IPS-NIHi7 (cell line): Measurements from ENCODE around the gene COL27A1.
A peak's percentile ranks its signal among the peaks of the same experiment; 100 is the strongest.

Experiments
- DNase-seq: peaks from one replicate; pipeline ENCODE4 v3.0.0; 2012; ENCODE audit warnings: mixed read lengths; ENCODE audit errors: extremely low spot score

The COL27A1 gene

DNA sequence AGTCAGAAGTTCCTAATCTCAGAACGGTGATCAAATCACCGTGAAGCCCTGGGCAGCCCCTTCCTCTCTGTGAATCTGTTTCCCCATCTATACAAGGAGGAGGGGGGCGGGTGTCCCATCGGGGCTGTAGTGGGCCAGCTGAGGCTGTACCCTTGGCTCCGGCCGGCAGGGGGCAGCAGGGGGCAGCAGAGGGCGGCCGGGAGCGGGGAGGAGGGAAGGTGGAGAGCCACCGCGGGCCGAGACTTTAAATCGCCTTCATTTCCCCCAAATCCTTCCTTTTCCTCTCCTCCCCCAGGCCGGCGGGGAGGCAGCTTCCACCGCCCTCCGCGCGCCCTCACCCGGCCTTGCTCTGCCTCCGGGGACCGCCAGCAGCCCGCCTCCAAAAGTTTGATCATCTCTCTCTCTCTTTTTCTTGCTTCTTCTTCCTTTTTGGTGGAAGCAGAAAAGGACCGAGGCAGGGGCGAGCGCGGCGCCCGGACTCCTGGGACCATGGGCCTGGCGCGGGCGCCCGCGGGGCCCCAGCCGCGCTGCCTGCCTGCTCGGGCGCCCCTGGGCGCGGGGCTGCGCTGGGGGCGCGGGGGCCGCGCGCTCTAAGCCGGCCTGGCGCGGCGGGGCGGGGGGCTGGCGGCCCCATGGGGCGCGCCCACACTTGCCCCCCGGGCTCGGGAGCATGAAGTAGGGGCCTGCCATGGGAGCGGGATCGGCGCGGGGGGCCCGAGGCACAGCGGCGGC lies at the start of gene COL27A1:
COL27A1 (plus strand) TSS at position 275 of the 732 bp plus-strand sequence; CDS start at position 689, 414 bp downstream.
- DNase-seq, result peak; percentile 90

DNA sequence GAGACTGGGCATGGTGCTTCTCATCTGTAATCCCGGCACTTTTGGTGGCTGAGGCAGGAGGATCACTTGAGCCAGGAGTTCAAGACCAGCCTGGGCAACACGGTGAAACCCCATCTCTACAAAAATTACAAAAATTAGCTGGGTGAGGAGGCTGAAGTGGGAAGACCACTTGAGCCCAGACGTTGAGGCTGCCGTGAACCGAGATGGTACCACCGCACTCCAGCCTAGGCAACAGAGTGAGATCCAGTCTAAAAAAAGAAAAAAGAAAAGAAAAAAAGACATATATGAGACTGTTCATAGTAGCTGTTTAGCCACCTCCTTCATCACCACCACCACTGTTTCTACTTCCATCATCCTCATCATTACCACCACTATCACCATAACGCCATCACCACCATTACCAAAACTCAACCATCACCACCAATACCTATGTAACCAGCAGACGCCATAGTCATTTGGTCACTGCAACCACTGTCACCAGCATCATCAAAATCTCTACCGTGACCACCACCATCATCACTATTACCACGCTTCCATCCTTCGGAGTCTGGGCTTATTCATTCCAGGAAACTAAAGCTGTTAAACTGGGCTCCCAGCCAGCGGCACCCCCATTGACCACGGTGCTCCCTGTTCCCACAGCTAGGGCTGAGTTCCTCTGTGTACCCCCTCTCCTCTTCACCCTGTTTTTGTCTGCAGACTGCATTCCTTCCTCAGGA lies 47.9 kb upstream of the COL27A1 start:
- no peak for DNase-seq

DNA sequence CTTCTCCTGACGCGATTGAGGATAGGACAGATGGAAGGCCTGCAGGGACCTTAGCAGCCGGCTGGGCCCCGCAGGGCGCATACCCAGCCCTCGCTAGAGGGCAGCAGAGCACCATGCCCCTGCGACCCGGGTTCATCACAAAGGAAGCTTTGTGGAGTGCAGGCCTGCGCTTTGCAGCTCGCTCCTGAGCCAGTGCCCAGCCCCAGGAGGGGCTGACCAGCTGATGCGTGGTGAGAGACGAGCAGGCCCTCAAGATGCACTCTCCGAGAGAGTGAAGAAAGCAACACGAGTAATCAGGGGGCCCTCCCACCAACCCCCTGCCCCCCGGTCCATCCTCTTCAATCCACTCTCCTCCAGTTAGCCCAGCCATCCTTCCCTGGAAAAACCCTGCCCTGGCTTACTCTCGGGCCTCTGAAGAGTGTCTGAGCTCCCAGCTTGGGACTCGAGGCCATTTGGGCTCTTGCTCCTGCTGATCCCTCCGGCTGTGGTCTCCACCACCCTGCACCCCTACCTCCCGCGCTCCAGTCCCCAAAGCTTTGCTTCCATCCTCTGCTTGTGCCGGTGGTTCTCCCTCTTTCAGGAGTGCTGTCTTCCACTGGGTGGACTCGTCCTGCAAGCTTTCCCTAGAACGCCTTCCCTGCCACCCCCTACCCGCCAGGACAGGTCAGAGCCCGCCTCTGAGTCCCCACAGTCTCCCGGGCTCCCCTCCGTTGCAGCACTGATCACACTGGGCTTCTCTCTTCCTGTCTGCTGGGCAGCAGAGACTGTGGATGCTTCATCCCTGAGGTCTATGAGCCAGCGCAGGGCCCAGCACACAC lies 47.1 kb upstream of the COL27A1 start:
- DNase-seq, result peak; percentile 95

DNA sequence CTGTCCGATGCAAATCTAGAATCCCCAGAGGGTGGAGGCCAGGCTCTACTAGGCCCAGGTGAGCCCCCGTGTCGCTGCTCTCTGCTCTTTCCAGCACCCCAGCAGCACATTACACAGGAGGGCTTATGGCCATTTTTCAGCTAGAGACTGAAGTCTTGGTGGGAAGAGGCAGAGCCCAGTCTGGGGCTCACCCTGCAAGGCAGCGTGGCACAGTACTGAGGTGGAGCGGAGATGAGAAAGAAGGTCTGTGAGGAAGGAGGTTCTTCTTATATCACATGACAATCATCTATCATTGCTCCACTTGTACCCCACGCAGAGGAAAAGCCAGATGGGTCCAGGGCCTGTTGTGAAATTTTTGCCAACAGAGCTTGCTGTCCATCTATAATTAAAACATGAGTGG lies 46.2 kb upstream of the COL27A1 start:
- no peak for DNase-seq

DNA sequence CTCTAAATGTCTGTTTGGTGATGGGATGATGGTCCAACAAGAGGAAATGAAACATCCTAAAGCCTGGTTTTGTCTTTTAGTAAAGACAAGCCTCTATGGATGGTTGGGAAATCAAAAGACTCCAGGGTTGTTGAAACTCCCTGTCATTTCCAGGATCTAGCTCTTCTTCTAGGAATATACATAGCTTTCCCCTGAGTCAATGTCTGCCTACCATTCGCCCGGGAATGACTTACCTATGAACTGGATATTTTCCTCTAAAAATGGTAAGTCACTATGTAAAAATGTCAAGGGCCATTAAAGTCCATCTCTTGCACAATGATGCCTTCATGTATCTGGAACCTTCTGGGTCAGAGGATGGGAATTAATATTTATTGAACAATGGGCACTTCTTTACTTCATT lies 45.2 kb upstream of the COL27A1 start:
- no peak for DNase-seq

DNA sequence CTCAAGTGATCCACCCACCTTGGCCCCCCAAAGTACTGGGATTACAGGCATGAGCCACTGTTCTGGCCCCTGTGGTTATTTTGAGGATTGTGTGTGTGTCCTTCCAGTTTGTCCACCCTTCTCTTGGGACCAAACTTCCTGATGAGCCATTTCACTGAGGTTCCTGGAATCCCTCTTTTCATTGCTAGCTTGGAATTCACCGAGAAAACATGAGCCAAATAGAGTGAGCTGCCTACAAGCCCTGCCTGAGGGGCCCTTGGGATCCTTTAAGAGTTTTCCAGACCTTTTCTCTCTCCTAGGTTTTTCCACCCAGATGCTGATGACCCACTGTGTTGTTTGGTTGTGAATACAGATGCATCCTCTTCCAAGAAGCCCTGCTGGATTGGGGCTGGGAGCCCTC lies 43.0 kb upstream of the COL27A1 start:
- no peak for DNase-seq

DNA sequence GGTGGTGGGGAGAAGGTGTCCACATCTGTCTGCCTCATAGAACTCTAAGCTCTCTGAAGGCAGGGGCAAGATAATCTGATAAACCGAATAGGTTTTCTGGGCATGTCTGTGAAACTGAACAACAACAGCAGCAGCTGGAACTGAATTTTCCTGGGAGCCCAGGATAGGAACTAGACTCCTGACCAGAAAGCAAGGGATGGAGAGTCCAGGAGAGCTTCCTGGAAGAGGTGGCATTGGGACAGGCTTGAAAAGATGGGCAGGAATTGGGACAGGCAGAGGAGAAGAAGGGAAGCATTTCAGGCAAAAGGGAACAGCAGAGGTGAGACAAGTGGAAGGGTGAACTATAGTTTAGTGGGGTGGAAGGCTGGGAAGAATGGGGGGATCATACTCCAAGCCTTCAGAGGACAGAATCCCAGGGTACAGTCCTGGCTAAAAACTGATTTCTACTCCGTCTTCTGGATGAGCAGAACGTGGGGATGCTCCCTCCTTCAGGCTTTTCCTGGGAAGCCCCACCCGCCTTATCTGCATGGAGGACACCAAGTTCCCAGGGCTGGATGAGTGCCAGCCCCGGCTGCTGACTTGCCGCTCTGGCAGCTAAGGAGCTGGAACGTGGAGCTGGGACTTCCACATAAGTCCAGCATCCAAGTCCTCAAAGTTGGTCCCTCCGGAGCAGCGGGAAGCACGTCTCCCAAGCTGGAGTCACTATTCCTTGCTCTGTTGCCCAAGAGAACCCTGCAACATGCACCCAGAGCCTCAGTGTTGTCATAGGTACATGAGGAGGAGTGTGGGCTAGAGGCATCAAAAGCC lies 42.4 kb upstream of the COL27A1 start:
- DNase-seq, result no peak

DNA sequence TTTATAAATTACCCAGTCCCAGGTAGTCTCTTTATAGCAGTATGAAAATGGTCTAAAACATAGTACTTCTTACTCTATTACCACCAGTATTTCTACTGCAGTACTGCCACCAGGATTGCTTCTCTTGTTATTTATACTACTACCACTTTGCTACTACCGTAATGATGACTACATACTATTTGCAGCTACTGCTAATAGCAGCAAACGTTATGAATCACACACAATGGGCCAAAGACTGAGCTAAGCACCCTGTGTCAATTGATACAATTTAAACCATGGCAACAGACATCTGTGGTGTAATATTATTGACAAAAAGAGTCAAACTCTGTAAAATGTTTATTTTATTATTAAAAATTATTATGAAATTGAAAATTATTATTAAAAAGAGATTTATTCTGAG lies 41.0 kb upstream of the COL27A1 start:
- DNase-seq, result no peak

DNA sequence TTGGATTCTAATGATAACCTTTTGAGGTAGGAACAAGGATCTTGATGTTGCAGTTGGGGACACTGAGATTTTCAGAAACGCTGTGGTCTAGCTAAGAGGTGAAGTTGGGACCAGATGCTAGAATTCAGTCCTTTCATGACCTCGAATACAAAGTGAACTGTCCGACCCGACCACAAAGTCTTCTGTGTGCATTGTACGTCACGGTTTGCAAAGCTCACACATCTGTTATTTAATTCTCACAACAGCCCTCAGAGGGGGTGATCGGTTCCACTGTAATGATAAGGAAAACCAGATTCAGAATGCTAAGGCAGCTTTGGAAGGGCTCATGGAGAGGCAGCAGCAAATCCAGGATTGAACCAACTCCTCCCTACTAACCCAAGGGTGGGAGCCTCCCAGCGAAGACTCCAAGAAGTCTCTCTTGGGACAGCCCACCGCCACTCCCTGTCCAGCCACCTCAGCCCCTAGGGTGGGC lies 39.6 kb upstream of the COL27A1 start:
- no peak for DNase-seq

DNA sequence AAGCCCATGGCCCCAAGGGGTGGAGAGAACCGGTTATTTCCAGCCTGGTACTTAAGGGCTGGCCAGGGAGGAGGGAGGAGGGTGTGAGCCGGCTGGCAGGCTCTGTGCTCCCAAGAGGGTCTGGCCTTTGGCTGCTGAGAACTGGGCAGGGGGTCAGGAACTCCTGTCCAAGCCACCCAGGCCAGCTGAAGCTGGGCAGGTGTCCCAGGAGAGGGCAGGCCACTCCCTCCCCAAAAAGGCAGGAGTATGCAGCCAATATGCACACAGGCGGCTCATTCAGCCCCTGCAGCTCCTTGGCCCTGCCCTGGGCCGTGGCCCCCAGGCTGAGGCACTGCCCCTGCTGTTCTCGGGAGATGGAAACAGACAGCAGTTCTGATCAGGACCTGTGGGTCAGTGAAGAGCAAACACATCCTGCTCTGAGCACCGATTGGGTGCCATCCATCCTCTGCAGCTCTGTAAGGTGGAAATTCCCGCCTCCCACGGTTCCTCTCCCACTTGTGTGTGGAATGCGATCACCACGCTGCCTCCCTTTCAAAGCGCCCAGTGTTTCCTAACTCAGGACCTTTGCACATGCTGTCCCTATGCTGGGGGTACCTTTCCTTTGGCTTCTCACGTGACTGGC lies 39.1 kb upstream of the COL27A1 start:
- no peak for DNase-seq

DNA sequence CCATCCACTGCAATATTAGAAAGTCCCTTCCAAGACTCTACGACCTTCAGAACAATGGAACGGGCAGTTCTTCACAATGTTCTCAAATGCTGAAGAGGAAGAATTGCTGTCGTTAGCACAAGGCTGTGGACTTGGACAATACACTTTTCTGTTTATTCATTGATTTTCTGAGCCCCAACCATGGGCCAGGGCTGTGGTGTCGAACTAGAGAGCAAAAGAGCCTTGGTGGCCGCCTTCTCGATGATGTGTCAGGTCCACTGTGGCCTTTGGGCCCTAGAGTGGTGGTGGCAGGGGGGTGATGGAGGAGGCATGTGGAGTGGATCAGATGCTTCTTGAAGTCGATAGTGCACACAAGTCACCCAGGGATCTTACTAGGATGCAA lies 37.7 kb upstream of the COL27A1 start:
- DNase-seq, result no peak

DNA sequence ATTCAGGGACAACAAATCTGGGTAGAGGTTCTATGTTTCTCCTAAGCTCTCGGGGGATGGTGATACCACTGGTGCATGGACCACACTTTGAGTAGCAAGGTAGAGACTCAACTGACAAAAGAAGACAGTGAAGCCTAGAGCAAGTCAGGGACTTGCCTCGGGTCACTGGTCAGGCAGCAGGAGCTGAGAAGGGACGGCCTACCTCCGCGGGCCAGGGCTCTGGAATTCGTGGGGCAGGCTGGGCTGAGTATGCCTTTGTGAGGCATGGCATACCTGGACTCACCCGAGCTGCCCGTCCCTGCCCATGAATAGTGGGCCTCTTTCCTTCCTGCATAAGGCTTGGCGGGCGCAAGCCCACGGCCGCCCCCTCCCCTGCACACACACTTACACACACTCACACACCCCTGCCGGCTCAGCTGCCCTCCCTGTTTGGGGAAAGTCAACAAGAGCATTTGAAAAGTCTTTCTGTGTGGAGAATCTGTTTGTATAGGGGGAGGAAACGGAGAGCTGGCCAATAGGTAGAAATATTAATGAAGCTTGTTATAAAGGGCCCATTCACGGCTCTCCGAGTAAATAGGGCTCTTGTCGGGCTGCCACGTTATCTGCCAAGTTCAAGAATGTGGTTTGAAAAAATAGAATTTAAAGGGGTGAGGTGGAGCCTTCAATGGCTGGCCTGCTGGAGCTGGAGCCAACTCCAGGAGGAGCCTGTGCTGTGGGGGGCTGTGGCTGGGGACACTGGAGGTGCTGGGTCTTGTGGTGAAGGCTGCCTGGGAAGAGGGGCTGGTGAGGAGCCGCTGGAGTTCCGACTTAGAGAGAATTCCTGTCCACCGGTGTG lies 37.1 kb upstream of the COL27A1 start:
- DNase-seq, result no peak

DNA sequence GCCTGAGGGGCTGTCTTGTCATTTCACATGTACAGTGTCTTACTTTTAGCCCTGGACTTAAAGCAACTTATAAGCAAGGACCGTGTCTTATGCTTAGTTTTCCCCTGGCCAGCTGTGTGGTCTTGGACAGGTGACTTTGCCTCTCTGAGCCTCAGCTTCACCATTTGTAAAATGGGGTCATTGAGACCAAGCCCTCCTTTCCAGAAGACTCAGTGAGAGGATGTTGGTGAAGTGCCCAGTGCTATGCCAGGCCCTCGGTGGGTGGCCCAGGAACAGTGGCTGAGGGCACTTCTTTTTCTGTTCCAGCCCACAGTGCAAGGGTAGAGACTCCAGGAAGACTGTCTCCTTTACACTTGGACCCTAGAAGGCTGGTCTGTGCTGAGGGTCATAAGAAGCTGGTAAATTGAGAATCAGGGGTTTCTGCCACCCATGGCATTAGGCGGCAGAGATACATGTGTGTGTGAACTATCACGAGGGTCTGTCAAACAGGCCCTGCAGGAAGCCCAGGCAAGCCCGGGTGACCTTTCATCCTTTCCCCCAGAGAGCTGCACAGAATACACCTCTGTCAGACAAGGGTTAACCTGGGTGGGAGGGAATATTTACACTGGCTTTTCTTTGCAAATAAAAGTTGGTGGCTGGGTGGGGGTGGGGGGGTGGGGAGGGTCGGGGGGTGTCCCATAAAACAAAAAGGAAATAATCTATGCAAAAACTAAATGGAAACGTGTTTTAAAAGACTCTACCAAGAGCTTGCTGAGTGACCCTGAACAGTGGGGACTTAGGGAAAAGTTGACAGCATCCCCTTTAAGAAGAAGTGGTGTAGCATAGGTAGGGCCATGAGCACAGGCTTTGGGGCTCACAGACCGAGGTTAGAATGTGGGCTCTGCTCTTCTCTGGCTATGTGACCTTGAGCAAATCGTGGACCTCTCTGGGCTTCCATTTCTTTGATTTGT lies 35.8 kb upstream of the COL27A1 start:
- DNase-seq, result no peak

DNA sequence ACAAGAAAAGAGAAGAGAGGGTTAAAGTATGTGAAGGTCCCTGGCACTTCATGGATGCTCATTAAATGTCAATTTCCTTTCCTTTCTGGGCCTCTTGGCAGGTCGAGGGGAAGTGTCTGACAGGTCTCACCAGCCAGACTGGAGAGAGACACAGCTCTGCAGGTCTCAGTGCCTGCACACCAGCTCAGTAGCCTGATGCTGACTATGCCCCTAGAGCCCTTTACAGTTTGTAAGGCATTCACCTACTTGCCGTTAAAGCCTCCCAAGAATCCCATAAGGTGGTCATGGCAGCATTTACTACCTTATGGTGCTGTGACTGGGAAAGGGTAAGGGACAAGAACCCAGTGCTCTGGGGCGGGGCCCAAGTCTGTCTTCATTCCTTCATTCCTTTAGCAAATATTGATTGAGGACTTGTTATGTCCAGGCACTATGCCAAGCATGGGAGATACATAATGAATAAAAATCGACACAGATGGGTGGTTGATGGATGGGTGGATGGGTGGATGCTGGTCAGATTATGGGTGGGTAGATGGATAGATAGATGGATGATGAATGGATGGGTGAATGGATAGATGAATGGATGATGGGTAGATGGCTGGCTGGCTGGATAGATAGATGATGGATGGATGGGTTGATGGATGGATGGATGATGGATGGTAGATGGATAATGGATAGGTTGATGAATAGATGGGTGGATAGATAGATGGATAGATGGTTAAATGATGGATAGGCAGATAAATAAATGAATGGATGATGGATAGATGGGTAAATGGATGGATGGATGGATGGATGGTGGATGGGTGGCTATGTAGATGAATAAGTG lies 34.9 kb upstream of the COL27A1 start:
- DNase-seq, result no peak

DNA sequence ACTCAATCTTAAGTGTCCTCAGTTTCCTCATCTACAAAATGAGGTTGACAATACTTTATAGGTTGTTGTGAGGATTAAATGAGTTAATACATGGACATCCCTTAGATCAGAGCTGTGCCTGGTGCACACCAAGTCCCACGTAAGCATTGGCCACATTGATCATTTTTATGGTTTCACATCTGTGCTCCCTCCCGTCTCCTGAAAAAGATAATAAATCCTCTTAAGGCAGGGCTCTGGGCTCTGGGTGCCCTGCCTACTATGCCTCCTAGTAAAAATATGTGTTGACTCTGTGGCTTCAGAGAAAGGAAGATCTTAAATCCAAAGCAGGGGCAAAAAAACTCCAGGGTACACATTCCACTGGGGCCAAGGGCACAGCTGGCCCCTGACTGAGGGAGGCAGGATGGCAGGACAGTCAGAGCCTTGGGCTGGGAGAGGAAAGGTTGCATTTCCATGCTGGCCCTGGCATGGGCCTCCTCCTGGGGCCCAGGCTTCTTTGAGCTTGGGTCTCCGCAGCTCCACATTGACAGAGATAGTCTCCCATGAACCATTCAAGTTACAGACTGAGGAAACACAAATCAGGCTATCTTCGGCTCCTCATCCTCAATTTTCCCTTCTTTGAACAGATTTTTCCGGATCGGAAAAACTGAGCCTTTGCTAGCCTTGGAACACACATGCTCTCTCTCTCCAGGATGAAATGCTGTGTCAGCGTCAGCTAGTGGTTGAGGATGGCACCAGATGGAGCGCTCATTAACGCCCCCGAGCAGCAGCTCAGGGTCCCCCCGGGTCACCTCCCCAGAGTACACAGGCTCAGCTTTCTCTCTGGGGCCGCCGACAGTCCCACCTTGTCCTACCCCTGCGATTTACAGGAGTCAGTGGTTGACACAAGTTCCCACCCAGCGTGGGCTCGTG lies 33.9 kb upstream of the COL27A1 start:
- DNase-seq, result no peak

DNA sequence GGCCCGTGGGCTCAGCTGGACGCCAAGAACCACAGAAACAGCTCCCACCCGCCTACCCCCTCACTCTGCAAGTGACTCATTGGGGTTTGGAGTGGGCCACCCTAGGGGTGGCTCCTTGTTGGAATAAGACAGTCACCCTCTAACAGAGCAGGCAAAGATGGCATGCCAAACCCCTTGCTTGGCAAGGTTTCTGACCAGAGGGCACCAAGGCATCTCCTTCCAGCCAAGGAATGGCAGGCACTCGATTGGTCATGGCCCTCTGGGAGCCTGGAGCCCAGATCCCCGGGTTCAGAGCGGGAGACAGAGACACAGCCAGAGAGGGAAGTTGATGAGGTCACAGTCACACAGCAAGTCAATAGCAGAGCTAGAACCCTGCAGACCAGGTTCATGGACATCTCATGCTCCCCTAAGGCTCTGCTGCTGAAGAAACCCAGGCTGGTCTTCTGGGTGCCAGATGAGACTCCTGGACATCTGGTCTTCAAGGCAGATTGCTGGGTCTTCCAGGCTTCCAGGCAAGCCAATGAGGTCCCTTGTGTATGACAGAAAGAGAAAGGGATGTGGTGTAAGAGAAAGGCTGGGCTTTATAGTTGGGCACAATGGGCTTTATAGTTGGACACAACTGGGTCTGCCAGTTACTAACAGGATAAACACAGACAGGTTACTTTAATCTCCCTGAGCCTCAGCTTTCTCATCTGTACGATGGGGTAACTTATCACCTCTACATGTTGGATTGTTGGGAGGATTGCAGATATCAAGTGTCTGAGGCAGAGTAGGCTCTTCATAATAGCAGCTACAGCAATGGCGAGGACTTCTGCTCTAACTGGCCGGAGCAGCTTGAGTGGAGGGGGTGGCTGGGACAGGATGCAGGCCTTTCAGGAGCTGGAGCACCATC lies 33.0 kb upstream of the COL27A1 start:
- DNase-seq, result no peak
